HG03565 (cell line): ENCODE results near the gene RDH5.

Experiments
- ATAC-seq: cut with Tn5 transposase; IDR thresholded peaks from one replicate; pipeline ENCODE4 v1.9.1; 2021; ENCODE audit warnings: mild to moderate bottlenecking, moderate library complexity; ENCODE audit not compliant: unreplicated experiment

Gene RDH5

DNA sequence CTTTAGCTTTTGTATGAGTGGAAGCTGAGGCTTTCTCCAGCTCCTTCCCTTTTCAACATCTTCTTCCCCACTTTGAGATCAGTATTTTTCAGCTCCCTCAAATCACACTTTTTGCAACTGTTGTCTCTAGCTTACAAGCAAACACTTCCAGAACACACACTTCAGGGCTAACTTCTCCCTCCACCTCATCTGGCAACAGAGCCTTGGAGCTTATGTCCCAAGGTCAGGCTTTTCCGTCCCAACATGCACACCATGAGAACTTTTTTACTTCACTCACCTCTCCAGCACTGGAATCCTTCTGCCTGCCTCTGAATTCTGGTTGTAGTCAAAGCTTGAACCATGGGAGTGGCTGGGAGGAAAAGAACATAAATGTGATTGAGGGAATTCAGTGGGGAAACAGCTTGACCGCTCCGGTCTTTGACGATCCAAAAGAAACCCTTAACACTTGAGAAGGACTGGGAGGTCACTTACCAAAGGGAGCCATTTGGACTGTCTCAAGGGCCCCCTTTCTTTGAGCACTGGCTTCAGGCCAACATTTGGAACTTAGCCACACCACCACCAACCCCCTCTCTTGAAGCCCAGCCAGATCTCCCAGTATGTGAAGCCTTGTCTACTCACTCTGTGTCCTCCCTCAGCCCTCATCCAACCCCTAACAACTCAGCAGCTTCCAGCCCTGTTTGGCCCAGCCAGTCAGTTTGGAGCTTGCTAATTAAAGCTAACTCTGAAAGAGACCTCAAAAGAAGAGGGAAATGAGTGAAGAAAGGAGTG, 8.2 kb upstream of the RDH5 start:
- ATAC-seq: no peak

DNA sequence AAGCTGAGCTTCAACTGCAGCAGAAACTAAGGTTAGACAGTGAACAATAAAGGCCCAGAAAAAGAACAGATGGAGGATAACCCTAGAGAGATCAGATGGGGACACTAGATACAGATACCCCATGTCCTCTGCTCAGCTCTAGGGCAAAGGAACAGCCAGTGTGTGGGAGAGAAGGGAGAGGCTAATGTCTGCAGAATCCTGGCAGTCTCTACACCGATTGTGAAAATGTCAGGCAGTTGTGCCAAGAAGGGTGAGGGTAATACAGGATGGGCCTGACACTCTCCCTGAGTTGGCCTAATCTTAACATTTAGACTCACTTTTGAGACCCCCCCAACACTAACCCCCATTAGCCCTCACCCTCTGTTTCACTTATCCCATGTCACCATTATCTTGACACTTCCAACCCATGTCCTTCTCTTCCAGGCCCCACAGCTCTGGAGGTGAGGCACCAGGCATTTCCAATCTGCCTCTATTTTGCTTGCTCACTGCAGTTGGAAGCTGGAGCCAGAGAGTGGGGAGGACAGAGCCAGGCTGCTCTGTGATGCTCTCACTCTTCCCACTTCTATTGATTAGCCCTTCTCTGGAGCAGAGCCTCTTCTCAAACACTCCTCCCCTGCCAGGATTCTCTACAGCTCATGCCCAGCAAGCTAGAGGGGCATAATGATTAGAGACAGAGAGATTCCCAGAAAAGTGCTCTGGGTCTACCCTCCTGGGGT, 7.3 kb upstream of the RDH5 start:
- no peak for ATAC-seq

DNA sequence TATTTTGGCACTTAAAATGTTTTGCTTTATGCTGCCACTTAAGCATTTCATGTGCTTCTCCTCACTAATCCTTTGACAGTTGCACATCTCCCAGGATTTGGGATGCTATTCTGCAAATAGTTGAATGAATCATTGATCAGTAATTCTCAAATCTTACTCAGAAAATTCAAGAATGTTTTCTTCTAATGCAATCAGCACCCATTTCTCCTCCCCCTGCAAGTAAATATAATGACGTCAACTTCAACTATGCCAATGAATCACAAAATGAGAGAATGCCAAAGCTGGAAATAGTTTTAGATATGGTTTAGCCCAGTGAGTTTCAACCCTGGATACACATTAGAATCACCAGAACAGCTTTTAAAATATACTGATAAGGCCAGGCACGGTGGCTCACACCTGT, 6.5 kb upstream of the RDH5 start:
- no peak for ATAC-seq

DNA sequence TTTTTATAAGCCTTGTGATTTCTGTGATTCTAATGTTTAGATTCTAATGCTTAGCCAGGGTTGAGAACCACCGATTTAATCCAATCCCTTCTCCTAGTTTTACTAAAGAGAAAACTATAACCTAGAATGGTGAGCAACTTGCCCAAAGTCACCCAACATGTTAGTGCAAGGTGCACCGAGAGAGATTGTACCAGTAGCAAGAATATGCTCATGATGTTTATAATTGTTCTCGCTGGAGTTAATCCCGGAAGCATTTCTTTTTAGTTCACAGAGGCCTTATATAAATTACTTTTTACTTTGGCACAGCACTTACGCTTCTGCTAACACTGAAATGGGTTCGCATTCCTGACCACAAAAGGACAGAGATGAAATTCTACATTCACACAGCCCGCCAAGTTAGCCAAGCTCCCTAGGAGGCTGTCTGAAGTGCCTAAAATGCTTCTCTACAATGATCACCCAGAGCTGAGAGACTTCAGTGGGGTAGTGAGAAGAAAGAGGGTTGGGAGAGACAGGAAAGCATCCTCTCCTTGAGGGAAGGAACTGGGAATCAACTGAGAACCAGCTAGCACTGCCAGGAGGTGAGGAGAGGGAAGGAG, 4.9 kb upstream of the RDH5 start:
- ATAC-seq: no peak

DNA sequence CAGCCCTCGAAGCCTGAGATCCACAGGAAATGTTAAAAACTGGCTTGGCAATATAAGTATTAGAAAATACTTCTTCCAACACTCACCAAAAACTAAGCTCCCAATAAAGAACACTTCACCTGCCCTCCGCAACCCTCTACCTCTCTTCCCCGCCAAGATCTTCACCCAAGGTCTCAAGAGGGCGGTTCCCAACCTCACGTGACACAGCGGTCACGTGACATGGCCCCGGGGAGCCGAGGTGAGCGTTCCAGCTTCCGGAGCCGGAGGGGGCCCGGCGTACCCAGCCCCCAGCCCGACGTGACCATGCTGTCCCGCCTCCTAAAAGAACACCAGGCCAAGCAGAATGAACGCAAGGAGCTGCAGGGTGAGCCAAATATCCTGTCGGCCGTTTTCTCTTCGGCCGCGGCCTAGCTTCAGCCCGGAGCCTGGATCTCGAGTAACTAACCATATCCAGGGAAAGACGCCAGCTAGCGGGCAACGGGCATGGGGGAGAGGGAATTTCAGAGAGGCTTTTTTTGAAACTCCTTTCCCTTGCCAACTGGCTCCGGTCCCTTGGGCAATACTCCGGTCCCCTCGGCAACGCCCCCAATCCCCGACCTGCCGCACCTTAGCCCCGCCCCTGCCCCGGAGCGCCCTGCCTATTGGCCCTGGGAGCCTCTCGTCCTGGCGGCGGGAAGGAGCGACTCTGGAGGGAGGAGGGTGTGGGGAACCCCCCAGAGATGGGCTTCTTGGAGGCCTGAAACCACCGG, 4.2 kb upstream of the RDH5 start, which contains the start of gene BLOC1S1:
Gene BLOC1S1, plus strand, starts transcription at position 214 of the 749 bp plus-strand sequence. Its CDS starts 6 bp downstream, at position 220.
- ATAC-seq: peak; percentile 75

DNA sequence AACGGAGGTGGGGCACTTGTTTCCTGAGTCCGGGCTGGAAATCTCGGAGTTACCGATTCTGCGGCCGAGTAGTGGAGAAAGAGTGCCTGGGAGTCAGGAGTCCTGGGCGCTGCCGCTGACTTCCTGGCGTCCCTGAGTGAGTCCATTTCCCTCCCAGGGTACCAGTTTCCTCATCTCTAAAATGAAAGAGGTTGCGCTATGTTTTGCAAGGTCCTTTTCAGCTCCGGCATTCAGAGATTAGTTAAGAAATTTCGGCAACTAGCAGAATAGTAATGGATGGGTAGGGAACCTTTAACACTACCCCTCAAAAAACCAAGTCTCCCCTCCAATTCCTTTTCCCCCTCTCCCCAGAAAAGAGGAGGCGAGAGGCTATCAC, 3.6 kb upstream of the RDH5 start:
- no peak for ATAC-seq

DNA sequence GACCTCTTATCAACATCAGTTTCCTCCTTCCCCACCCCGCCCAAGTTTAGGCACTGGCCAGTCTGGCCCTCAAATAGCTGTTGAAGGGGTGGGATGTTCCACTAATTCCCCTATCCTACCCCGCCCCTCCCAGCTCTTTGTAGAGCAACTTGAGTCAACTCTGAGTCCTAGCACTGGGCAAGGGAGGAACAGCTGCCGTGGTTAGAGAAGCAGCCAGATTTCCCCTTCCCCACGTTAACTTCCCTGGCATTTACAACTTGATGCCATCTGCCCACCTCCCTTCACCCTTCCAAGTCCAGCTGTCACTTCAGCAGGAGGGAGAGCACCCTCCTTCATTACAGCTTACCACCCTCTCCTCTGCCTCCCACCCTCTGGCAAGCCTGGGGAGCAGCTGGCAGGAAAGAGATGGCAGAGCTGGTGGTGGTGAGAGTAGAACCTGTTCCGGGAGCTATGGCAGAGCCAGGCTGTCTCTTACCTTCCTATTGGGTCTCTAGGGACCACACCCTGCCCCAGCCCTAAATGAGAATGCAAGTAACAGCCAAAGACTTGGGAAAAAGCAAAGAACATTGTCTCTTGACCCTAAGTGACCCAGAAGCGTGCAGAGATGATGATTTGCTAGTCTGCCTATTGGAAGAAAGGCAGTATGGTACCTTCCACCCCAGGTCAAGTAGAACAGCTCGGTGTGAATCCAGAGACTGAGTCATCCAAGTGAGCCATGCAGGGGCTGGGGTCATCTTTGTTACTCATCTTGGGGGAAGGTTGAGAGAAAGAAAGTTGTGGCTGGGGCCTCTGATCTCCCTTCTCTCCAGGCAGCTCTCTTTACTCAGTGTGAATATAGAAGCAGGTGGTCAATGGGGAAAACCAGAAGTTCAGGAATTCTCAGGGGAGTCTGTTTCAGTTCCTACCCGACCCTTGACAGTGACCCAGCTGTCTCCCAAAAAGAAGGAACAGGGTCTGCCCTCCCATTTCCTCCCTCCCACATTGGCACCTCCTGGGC, 2.9 kb upstream of the RDH5 start:
- no peak for ATAC-seq

DNA sequence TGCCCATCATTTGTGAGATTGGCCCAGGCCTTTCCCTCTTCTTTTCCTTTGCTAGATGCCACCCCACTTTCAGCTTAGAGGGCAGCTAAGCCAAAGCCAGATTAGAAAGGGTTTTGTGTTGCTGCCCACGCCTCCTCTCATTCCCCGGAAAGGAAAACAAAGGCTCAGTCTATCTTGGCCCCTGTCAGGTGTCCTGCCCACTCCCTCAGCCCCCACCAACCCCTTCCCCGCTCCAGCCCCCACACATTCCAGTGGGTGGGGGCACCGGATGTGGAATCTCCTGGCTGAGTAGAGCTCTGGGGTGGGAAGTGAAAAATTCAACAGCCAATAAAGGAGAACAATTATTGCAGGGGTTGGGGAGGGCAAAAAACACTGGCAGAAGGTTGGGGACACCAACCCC, 2.2 kb upstream of the RDH5 start:
- no peak for ATAC-seq

DNA sequence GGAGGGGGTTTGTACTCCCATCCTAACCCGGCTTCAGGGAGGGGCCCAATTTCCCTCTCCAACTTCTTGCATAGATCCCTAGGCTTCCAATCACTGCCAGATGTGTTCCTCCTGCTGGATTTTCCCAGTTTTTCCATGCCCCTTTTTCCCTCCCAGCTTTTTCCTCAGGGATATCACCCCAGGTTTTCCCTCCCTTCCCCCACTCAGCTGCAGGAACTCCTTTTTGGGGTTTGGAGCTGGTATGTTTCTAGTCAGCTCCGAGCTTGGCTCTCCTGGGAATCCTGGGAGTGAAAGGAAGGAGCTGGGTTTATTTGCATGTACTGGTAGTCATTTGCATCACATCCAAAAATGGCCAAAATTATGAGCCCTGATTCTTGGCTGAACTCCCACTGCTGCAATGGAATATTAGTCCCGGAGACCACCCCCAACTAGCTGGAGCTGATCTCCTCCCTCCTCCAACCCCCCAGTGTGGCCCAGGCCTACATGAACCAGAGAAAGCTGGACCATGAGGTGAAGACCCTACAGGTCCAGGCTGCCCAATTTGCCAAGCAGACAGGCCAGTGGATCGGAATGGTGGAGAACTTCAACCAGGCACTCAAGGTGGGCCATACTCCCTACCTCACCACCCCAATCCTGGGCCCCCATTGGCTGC, 1.4 kb upstream of the RDH5 start:
- ATAC-seq: no peak

DNA sequence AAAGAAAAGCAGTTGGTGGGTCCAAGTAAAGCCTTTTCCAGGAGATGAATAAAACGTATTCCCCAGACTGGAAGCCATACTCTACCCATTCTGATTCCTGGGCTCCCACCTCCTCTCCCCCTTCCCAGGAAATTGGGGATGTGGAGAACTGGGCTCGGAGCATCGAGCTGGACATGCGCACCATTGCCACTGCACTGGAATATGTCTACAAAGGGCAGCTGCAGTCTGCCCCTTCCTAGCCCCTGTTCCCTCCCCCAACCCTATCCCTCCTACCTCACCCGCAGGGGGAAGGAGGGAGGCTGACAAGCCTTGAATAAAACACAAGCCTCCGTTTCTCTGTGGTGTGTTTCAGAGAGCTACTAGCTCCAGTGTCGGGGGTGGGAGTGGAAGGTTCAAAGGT, 822 bp upstream of the RDH5 start:
- no peak for ATAC-seq

DNA sequence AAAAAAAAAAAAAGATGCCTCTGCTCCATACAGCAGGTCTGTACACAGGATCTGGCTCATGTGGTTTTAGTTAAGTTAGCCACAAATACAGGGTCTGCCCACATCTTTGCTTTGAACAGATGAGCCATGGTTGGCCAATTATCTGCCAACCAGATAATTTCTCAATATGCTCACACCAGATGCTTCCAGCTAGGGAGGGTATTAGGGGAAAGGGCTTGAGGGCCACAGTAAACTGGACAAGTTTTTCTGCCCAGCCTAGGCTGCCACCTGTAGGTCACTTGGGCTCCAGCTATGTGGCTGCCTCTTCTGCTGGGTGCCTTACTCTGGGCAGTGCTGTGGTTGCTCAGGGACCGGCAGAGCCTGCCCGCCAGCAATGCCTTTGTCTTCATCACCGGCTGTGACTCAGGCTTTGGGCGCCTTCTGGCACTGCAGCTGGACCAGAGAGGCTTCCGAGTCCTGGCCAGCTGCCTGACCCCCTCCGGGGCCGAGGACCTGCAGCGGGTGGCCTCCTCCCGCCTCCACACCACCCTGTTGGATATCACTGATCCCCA, 776 bp downstream of the RDH5 start:
- no peak for ATAC-seq

DNA sequence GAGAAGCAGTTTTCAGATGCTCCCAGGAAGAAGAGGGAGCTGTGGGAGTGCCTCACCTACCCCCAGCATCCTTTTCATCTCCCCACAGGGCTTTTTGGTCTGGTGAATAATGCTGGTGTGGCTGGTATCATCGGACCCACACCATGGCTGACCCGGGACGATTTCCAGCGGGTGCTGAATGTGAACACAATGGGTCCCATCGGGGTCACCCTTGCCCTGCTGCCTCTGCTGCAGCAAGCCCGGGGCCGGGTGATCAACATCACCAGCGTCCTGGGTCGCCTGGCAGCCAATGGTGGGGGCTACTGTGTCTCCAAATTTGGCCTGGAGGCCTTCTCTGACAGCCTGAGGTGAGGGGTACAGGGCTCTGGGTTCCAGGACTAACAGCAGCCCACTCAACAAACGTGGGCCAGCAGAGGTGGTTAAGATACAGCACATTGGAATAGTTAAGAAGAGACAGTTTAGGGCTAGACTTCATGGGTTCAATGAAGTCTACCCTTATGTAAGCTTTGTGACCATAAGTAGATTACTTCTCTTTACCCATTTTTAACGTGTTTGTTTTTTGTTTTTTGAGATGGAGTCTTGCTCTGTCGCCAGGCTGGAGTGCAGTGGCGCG, 1.5 kb downstream of the RDH5 start:
- ATAC-seq: no peak

DNA sequence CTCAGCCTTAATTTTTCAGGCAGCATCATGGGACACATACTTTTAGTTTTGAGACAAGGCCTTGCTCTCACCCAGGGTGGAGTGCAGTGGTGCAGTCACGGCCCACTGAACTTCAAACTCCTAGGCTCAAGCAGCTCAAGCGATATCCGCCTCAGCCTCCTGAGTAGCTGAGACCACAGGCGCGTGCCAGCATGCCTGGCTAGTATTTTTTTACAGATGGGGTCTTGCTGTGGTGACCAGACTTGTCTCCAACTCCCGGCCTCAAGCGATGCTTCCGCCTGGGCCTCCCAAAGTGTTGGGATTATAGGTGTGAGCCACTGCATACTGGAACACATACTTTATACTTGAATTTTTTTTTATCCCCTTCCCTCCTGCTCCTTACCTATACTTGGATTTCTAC, 2.8 kb downstream of the RDH5 start:
- no peak for ATAC-seq

DNA sequence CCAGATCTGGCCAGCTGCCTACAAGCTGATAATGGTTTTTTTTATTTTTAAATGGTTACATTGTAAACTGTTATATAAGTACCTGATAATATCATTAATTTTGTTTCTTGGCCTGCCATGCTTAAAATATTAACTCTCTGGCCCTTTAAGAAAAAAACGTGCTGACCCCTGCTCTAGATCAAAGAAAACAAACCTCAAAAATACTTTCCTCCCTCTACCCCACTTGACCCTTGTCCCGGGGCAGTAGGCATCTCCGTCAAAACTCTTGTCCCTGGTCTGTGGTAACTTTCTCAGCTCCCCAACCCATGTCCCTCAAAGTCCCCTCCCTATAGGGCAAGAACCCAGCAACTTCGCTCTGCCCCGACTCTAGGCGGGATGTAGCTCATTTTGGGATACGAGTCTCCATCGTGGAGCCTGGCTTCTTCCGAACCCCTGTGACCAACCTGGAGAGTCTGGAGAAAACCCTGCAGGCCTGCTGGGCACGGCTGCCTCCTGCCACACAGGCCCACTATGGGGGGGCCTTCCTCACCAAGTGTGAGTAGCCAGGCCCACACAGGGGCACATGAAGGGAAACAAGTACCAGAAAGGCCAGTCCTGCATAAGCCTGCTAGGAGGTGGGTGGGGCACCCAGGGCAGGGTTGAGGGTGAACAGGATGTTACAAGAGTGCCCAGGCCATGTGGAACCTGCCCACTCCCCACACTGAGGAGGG, 3.5 kb downstream of the RDH5 start:
- no peak for ATAC-seq

DNA sequence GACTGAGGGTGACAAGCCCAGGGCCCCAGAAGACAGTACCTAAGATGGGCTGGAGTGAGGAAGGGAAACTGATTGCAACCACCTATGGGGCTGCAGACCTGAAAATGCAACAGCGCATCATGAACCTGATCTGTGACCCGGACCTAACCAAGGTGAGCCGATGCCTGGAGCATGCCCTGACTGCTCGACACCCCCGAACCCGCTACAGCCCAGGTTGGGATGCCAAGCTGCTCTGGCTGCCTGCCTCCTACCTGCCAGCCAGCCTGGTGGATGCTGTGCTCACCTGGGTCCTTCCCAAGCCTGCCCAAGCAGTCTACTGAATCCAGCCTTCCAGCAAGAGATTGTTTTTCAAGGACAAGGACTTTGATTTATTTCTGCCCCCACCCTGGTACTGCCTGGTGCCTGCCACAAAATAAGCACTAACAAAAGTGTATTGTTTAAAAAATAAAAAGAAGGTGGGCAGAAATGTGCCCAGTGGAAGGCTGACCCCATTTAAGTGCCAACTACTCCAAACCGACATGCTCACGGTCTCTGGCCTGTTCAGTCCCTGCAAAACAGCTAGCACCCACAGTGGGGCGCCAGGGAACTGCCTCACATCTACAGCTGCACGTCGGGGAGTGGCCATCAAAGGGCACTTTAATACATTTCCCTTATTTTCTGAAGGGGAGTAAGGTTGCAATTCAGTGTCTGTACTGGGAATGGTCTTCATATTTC, 4.2 kb downstream of the RDH5 start:
- ATAC-seq: no peak

DNA sequence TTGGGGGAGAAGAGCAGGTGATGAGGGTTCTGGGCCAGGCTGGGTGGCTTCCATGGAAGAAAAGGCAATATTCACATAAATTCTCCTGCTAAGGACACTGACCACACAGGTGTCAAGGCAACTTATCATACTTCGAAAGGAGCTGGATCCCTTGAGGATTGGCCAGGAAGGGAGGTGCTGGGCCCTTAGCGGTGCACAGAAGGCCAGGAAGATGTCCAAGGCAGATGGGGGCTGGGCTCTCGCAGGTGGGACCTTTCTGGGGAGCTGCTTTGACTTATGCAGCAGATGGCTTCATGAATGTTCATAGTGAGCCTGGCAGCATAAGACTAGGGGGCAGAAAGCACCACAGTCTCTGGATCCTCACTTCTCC, 4.7 kb downstream of the RDH5 start:
- ATAC-seq: no peak

DNA sequence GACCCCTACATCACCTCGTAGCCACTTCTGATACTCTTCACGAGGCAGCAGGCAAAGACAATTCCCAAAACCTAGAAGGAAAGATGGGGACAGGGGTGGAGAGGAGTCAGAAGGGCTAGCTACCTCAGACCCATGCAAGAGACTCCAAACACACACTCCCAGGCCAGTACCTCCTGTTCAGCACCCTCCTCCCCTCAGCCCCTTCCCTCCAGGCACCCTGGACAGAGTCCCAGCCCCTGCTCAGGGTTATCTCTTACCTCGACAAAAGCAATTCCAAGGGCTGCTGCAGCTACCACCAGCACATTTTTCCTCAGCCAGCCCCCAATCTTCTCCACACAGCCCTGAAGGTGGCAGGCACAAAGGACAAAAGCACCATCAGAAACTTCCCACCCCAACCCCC, 5.4 kb downstream of the RDH5 start:
- ATAC-seq: no peak

DNA sequence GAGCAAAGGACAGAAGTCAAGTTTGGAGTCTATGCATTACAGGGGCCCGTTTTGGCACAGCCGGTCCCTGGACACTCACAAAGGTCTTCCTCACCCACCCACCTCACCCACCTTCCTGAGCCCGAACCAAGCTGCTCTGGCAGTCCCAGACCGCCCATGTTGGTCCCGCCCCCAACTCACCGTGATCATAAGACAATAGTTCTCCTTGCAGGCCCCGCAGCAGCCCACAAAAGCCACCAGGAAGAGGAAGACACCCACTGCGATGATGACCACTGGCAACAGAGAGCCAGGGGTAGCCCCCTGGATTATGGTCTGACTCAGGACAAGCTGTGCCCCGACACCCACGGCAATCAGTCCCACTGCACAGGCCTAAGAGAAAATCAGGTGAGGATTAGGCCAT, 6.8 kb downstream of the RDH5 start:
- ATAC-seq: no peak
